Parathyroid adenoma (tissue), 2 donors: ENCODE data around the gene SMYD4.
"Not testable (repeated sequence)": the region's sequence is repeated elsewhere in the genome, so short reads cannot be mapped to it uniquely, and the experiment has no call there.

Experiments used
- H2AFZ ChIP-seq: fragments of 300-600 bp; sonication (generic); one replicate; pipeline ENCODE4 v1.7.0; 2017; ENCODE audit warnings: antibody characterized with exemption, mild to moderate bottlenecking
- H3K27ac ChIP-seq: fragments of 300-600 bp; sonication (generic); one replicate; pipeline ENCODE4 v1.7.0; 2017
- H3K27me3 ChIP-seq: fragments of 300-600 bp; sonication (generic); one replicate; pipeline ENCODE4 v1.7.0; 2017; ENCODE audit warnings: low read length; ENCODE audit not compliant: control insufficient read depth, insufficient read depth
- H3K36me3 ChIP-seq: fragments of 300-600 bp; sonication (generic); one replicate; pipeline ENCODE4 v1.7.0; 2017; ENCODE audit warnings: low read length; ENCODE audit not compliant: control insufficient read depth, insufficient read depth
- H3K4me1 ChIP-seq: fragments of 300-600 bp; sonication (generic); one replicate; pipeline ENCODE4 v1.7.0; 2017; ENCODE audit warnings: control low read depth
- H3K4me2 ChIP-seq: fragments of 300-600 bp; sonication (generic); one replicate; pipeline ENCODE4 v1.7.0; 2017; ENCODE audit warnings: low read length
- H3K4me3 ChIP-seq: fragments of 300-600 bp; sonication (generic); one replicate; pipeline ENCODE4 v1.7.0; 2017; ENCODE audit warnings: low read depth, low read length
- H3K79me2 ChIP-seq: fragments of 300-600 bp; sonication (generic); one replicate; pipeline ENCODE4 v1.7.0; 2017; ENCODE audit warnings: control low read depth
- H3K9ac ChIP-seq: fragments of 300-600 bp; sonication (generic); one replicate; pipeline ENCODE4 v1.7.0; 2017; ENCODE audit warnings: mild to moderate bottlenecking
- H3K9me3 ChIP-seq: fragments of 300-600 bp; sonication (generic); one replicate; pipeline ENCODE4 v1.7.0; 2017; ENCODE audit warnings: low read length; ENCODE audit not compliant: control insufficient read depth
- CTCF ChIP-seq: fragments of 300-600 bp; sonication (generic); IDR thresholded peaks from one replicate; pipeline ENCODE4 v1.7.0; 2017; ENCODE audit warnings: antibody characterized with exemption, mild to moderate bottlenecking
- donor health status: primary hyperparathyroidism.

Gene SMYD4

GRCh38 chr17:1744551-1745512 is 84.9 kb downstream of the SMYD4 start:
- H3K4me3 ChIP-seq: no peak overlapping the region
- no peaks in the 10 kb centered on the region for H3K27me3 ChIP-seq
- H3K36me3 ChIP-seq: no peaks in the 10 kb centered on the region
- H3K9me3 ChIP-seq: no peaks in the 10 kb centered on the region
- H3K4me2 ChIP-seq: no peak overlapping the region
- H3K4me1 ChIP-seq: no peaks in the 10 kb centered on the region
- H3K79me2 ChIP-seq: no peaks in the 10 kb centered on the region
- H3K27ac ChIP-seq: no peak overlapping the region
- no peak overlapping the region for H3K9ac ChIP-seq
- no peak overlapping the region for H2AFZ ChIP-seq
- TF ChIP-seq CTCF: no peak

- Histone ChIP-seq H3K79me2 (no peaks in the 10 kb centered on the region), H3K27me3 (no peaks in the 10 kb centered on the region), H3K36me3 (no peaks in the 10 kb centered on the region), H3K9me3 (no peaks in the 10 kb centered on the region), H3K27ac (no peak overlapping the region), H3K9ac (no peak overlapping the region), H3K4me1 (no peaks in the 10 kb centered on the region), H3K4me3 (no peak overlapping the region), H2AFZ (no peak overlapping the region), H3K4me2 (no peak overlapping the region)
- no peak for TF ChIP-seq CTCF
Observed at GRCh38 chr17:1743088-1743439, 86.6 kb downstream of the SMYD4 start.

- Histone ChIP-seq H3K9me3 (no peaks in the 10 kb centered on the region), H3K4me2 (no peak within 1 kb of the TSS), H3K4me3 (no peak within 1 kb of the TSS), H3K27ac (no peak within 1 kb of the TSS), H3K27me3 (no peaks in the 10 kb centered on the region), H3K9ac (no peak within 1 kb of the TSS), H3K36me3 (no peaks in the 10 kb centered on the region), H2AFZ (no peak within 1 kb of the TSS), H3K4me1 (no peaks in the 10 kb centered on the region), H3K79me2 (no peaks in the 10 kb centered on the region)
- TF ChIP-seq CTCF: no peak
Observed at GRCh38 chr17:1742371-1743087, 87.2 kb downstream of the SMYD4 start, which contains the start of gene SERPINF2. Gene SERPINF2 (plus strand): TSS chr17:1742871. CDS start chr17:1744996, 2,125 bp downstream.

GRCh38 chr17:1741899-1742298 is 87.8 kb downstream of the SMYD4 start:
- H2AFZ ChIP-seq, H3K27ac ChIP-seq, H3K4me3 ChIP-seq, H3K79me2 ChIP-seq, H3K9ac ChIP-seq, H3K9me3 ChIP-seq, H3K4me2 ChIP-seq, H3K4me1 ChIP-seq, H3K36me3 ChIP-seq, H3K27me3 ChIP-seq: not testable (repeated sequence)

- Histone ChIP-seq H3K4me3 (no peak overlapping the region), H2AFZ (no peak overlapping the region), H3K36me3 (no peaks in the 10 kb centered on the region), H3K4me2 (no peak overlapping the region), H3K27ac (no peak overlapping the region), H3K4me1 (no peaks in the 10 kb centered on the region), H3K9me3 (no peaks in the 10 kb centered on the region), H3K27me3 (no peaks in the 10 kb centered on the region), H3K9ac (no peak overlapping the region), H3K79me2 (no peaks in the 10 kb centered on the region)
- no peak for TF ChIP-seq CTCF
Observed at GRCh38 chr17:1737531-1738291, 92.0 kb downstream of the SMYD4 start.
